Measurements from ENCODE around the gene FLG.
"Not testable (repeated sequence)": the region's sequence is repeated elsewhere in the genome, so short reads cannot be mapped to it uniquely, and the experiment has no call there.

DNA sequence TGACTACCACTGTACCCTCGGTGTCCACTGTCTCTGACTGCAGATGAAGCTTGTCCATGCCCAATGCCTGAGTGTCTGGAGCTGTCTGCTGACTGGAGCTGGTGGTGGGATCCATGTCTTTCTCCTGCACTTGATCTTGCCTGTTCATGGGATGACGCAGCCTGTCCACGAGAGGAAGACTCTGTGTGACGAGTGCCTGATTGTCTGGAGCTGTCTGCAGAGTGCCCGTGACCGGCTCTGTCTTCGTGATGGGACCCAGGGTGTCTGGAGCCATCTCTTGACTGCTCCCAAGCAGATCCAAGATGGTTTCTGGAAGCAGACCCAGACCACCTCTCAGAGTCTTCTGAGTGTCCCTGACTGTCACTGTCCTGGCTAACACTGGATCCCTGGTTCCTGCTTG is 16.3 kb downstream of the FLG start:
- TF ChIP-seq, protein P1, sequence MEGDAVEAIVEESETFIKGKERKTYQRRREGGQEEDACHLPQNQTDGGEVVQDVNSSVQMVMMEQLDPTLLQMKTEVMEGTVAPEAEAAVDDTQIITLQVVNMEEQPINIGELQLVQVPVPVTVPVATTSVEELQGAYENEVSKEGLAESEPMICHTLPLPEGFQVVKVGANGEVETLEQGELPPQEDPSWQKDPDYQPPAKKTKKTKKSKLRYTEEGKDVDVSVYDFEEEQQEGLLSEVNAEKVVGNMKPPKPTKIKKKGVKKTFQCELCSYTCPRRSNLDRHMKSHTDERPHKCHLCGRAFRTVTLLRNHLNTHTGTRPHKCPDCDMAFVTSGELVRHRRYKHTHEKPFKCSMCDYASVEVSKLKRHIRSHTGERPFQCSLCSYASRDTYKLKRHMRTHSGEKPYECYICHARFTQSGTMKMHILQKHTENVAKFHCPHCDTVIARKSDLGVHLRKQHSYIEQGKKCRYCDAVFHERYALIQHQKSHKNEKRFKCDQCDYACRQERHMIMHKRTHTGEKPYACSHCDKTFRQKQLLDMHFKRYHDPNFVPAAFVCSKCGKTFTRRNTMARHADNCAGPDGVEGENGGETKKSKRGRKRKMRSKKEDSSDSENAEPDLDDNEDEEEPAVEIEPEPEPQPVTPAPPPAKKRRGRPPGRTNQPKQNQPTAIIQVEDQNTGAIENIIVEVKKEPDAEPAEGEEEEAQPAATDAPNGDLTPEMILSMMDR (IDR thresholded peaks at IDR 0.05; ENCODE audit: poor library complexity, severe bottlenecking) = not testable (repeated sequence)
- TF ChIP-seq MXI1 (conservative IDR thresholded peaks at IDR 0.05; ENCODE audit: poor library complexity, severe bottlenecking); SMC3 (conservative IDR thresholded peaks at IDR 0.05; ENCODE audit: poor library complexity); POLR2AphosphoS5 (IDR thresholded peaks at IDR 0.05); RAD21 (conservative IDR thresholded peaks at IDR 0.05); EZH2 (IDR thresholded peaks at IDR 0.05; ENCODE audit: borderline replicate concordance, insufficient read depth, low read length, poor library complexity, severe bottlenecking): not testable (repeated sequence)
